OCI-LY7 (cell line): ENCODE results near the gene MRPL44. TPM values are rescaled to one million over a fixed set of nuclear protein-coding genes. Genes with fewer than 3 reads are reported as not detected.

Experiments
- BruUV-seq: library from RNA; stranded (reverse); fragments of 400-500 nt; replicated peaks from 2 replicates; lab custom pipeline; 2021; lab: Mats Ljungman, UMichigan
- CTCF ChIA-PET: fragments of 300-600 bp; sonication (Branson Sonifier 250); formaldehyde crosslinking; loops from one replicate; lab custom pipeline; 2022; ENCODE audit warnings: antibody characterized with exemption; ENCODE audit not compliant: unreplicated experiment; lab: Charles Lee
- POLR2A ChIA-PET: fragments of 300-600 bp; sonication (Branson Sonifier 250); formaldehyde crosslinking; loops from one replicate; lab custom pipeline; 2022; ENCODE audit warnings: antibody characterized with exemption; lab: Charles Lee
- DNase-seq: peaks from one replicate; pipeline ENCODE4 v3.0.0-alpha.2; 2015; ENCODE audit warnings: low spot score
- H2AFZ ChIP-seq: fragments of 200-600 bp; sonication (generic), shearing (Covaris generic); 2 replicates; pipeline ENCODE4 v1.6.1; 2014; ENCODE audit warnings: mild to moderate bottlenecking, antibody characterized with exemption, low read length, moderate library complexity
- H3K27ac ChIP-seq: fragments of 200-600 bp; sonication (generic); 2 replicates; pipeline ENCODE4 v1.5.1; 2014; ENCODE audit warnings: mixed run types, low read depth, mild to moderate bottlenecking, moderate library complexity, low read length, inconsistent platforms; ENCODE audit not compliant: poor library complexity, severe bottlenecking
- H3K36me3 ChIP-seq: fragments of 200-600 bp; sonication (generic); 2 replicates; pipeline ENCODE4 v1.6.1; 2014; ENCODE audit warnings: mild to moderate bottlenecking, antibody characterized with exemption, low read length, moderate library complexity, mixed read lengths; ENCODE audit not compliant: insufficient read depth
- H3K4me1 ChIP-seq: fragments of 200-600 bp; sonication (generic); 2 replicates; pipeline ENCODE4 v1.5.1; 2014; ENCODE audit warnings: mild to moderate bottlenecking, low read length; ENCODE audit not compliant: insufficient read depth, poor library complexity, severe bottlenecking
- H3K4me2 ChIP-seq: fragments of 200-600 bp; sonication (generic); 2 replicates; pipeline ENCODE4 v1.6.1; 2014; ENCODE audit warnings: mild to moderate bottlenecking, low read length
- H3K4me3 ChIP-seq: fragments of 200-600 bp; sonication (generic); 2 replicates; pipeline ENCODE4 v1.5.1; 2014; ENCODE audit warnings: mild to moderate bottlenecking, low read depth, low read length; ENCODE audit not compliant: poor library complexity, severe bottlenecking
- H3K79me2 ChIP-seq: fragments of 200-600 bp; sonication (generic); 2 replicates; pipeline ENCODE4 v1.6.1; 2016; ENCODE audit warnings: low read depth, mild to moderate bottlenecking, low read length, moderate library complexity, mixed read lengths; ENCODE audit not compliant: insufficient read depth
- H3K9me2 ChIP-seq: fragments of 200-600 bp; sonication (generic); 2 replicates; pipeline ENCODE4 v1.6.1; 2016; ENCODE audit warnings: mild to moderate bottlenecking, low read length, mixed read lengths; ENCODE audit not compliant: insufficient read depth
- H3K9me3 ChIP-seq: fragments of 200-600 bp; sonication (generic); 2 replicates; pipeline ENCODE4 v1.6.1; 2014; ENCODE audit warnings: mild to moderate bottlenecking, mixed run types, low read length, mixed read lengths
- H4K20me1 ChIP-seq: fragments of 200-600 bp; sonication (generic); 2 replicates; pipeline ENCODE4 v1.6.1; 2014; ENCODE audit warnings: mild to moderate bottlenecking, antibody characterized with exemption, low read length, moderate library complexity, mixed read lengths; ENCODE audit not compliant: insufficient read depth
- CTCF ChIP-seq: fragments of 200-600 bp; sonication (generic); conservative IDR thresholded peaks from 2 replicates; pipeline ENCODE4 v1.5.1; 2014; ENCODE audit warnings: mild to moderate bottlenecking, antibody characterized with exemption, low read length, moderate library complexity, mixed read lengths
- EZH2phosphoT487 ChIP-seq: fragments of 200-600 bp; sonication (generic); IDR thresholded peaks from 2 replicates; pipeline ENCODE4 v1.6.1; 2018; ENCODE audit warnings: low read depth, borderline replicate concordance, mild to moderate bottlenecking, mixed run types, antibody characterized with exemption, low read length, moderate library complexity, mixed read lengths
- intact Hi-C: fragments of 100-400 bp; cut with micrococcal nuclease; formaldehyde crosslinking; loops from one replicate; pipeline ENCODE4 v1.10.0; 2022; ENCODE audit not compliant: unreplicated experiment
- total RNA-seq, 2 experiments: library from RNA; depleted of rRNA in 1 of 2; stranded (reverse); fragments of >200 nt in 1 of 2; shearing (Covaris generic) in 1 of 2; gene quantifications; 2 replicates each; pipeline ENCODE4 v1.2.3, GENCODE V29; 2014 to 2022

MRPL44 gene
- total RNA-seq, 2 experiments from 2014 or later: 36.2 to 38.6 TPM

- POLR2A ChIA-PET: interaction anchor here (0.7 to 2.0 kb wide), 7 partner anchors 9 to 45 kb away, joined by 3 to 5 read pairs (median 4); no protein-coding TSS in a partner anchor
- Histone ChIP-seq H3K4me3 (no peak overlapping the region), H3K36me3 (no peaks in the 10 kb centered on the region; the same call in 1 of the 2 replicates), H3K9me3 (no peaks in the 10 kb centered on the region), H3K27ac (no peak overlapping the region), H3K4me2 (no peak overlapping the region), H3K79me2 (peaks cover 7% of the 10 kb centered on the region; the same call in 1 of the 2 replicates), H3K9me2 (no peaks in the 10 kb centered on the region), H2AFZ (no peak overlapping the region), H3K4me1 (peaks cover 19% of the 10 kb centered on the region), H4K20me1 (no peaks in the 10 kb centered on the region; the same call in 1 of the 2 replicates)
- intact Hi-C loops: no loop called here
- BruUV-seq: no TSS peak
- TF ChIP-seq CTCF (no peak), EZH2phosphoT487 (no peak)
- CTCF ChIA-PET: no interaction called here
- DNase-seq: no peak
Observed at GRCh38 chr2:223941579-223942277, 15.5 kb upstream of the MRPL44 start.

- BruUV-seq: no TSS peak
Observed at GRCh38 chr2:223943135-223943534, 14.1 kb upstream of the MRPL44 start.

More at GRCh38 chr2:223943135-223943534, 14.1 kb upstream of the MRPL44 start:
- Histone ChIP-seq H4K20me1 (no peaks in the 10 kb centered on the region; the same call in 1 of the 2 replicates), H3K4me1 (peaks cover 19% of the 10 kb centered on the region), H3K4me2 (peak overlapping the region; percentile 90), H3K9me2 (no peaks in the 10 kb centered on the region), H2AFZ (no peak overlapping the region), H3K9me3 (no peaks in the 10 kb centered on the region), H3K4me3 (no peak overlapping the region), H3K79me2 (peaks cover 7% of the 10 kb centered on the region; the same call in 1 of the 2 replicates), H3K36me3 (no peaks in the 10 kb centered on the region; the same call in 1 of the 2 replicates), H3K27ac (no peak overlapping the region)
- intact Hi-C loops: no loop called here
- TF ChIP-seq EZH2phosphoT487 (no peak), CTCF (no peak)
- POLR2A ChIA-PET: interaction anchor here (0.7 to 1.0 kb wide), 4 partner anchors 9 to 1096 kb away, joined by 3 to 4 read pairs (median 3); no protein-coding TSS in a partner anchor
- CTCF ChIA-PET: no interaction called here
- no peak for DNase-seq
